Common myeloid progenitor, CD34-positive (primary cell): ENCODE measurements around the gene RAVER1.

Experiments used
- CTCF ChIA-PET: fragments of 350-600 bp; sonication (Branson Sonifier 250); formaldehyde crosslinking; loops from one replicate; lab custom pipeline; 2021; ENCODE audit warnings: antibody characterized with exemption; lab: Charles Lee
- POLR2A ChIA-PET: fragments of 350-600 bp; sonication (Branson Sonifier 250); formaldehyde crosslinking; loops from one replicate; lab custom pipeline; 2021; ENCODE audit warnings: antibody characterized with exemption; lab: Charles Lee
- DNase-seq, 3 donors: peaks; one replicate each; pipeline versions ENCODE4 v3.0.0 to v3.0.0-alpha.2; 2013
- H3K27ac ChIP-seq, 2 experiments: 1 replicate in 1 of 2; 2 replicates in 1 of 2; pipeline ENCODE4 v1.7.0; 2013; ENCODE audit warnings: inconsistent platforms in 2 of 2, low read length in 2 of 2, mild to moderate bottlenecking in 2 of 2, low read depth in 1 of 2, moderate library complexity in 1 of 2; ENCODE audit not compliant: severe bottlenecking in 2 of 2, insufficient read depth in 1 of 2, poor library complexity in 1 of 2
- H3K27me3 ChIP-seq, 5 experiments: replicated peaks in 2 of 5; 1 replicate in 3 of 5; 2 replicates in 2 of 5; pipeline versions ENCODE4 v1.6.1 to v1.7.0; 2013; ENCODE audit warnings: low read length in 4 of 5, mild to moderate bottlenecking in 2 of 5, moderate library complexity in 2 of 5, inconsistent platforms in 1 of 5; ENCODE audit not compliant: insufficient read depth in 5 of 5, control insufficient read depth in 4 of 5
- H3K36me3 ChIP-seq, 4 experiments: 1 replicate in 2 of 4; 2 replicates in 2 of 4; pipeline versions ENCODE4 v1.6.1 to v1.7.0; 2013; ENCODE audit warnings: low read length in 3 of 4, control low read depth in 1 of 4, mild to moderate bottlenecking in 1 of 4; ENCODE audit not compliant: control insufficient read depth in 4 of 4, insufficient read depth in 4 of 4
- H3K4me1 ChIP-seq, 4 experiments: 1 replicate in 3 of 4; 2 replicates in 1 of 4; pipeline versions ENCODE4 v1.6.1 to v1.7.1; 2013; ENCODE audit warnings: low read length in 3 of 4, mild to moderate bottlenecking in 3 of 4, control low read depth in 1 of 4, inconsistent platforms in 1 of 4, moderate library complexity in 1 of 4; ENCODE audit not compliant: control insufficient read depth in 4 of 4, insufficient read depth in 4 of 4; ENCODE audit errors: control extremely low read depth in 1 of 4
- H3K4me3 ChIP-seq, 7 experiments: 1 replicate in 4 of 7; 2 replicates in 3 of 7; pipeline versions ENCODE4 v1.5.1 to v1.7.0; 2013; ENCODE audit warnings: mild to moderate bottlenecking in 7 of 7, low read length in 6 of 7, moderate library complexity in 6 of 7, inconsistent platforms in 2 of 7, low read depth in 2 of 7, control low read depth in 1 of 7; ENCODE audit not compliant: insufficient read depth in 4 of 7, control insufficient read depth in 1 of 7; ENCODE audit errors: extremely low read depth in 1 of 7
- H3K9me3 ChIP-seq, 5 experiments: 1 replicate in 4 of 5; 2 replicates in 1 of 5; pipeline versions ENCODE4 v1.6.1 to v1.7.1; 2013; ENCODE audit warnings: low read length in 4 of 5, mild to moderate bottlenecking in 2 of 5, inconsistent platforms in 1 of 5, low read depth in 1 of 5, moderate library complexity in 1 of 5; ENCODE audit not compliant: control insufficient read depth in 4 of 5, insufficient read depth in 2 of 5; ENCODE audit errors: control extremely low read depth in 1 of 5
- WGBS: methylation state at CpG from one replicate; pipeline ENCODE4 v1.1.5; 2013; ENCODE audit not compliant: insufficient coverage; 5-methylcytosine and 5-hydroxymethylcytosine counted together

Gene RAVER1

GRCh38 chr19:10295305-10295846 is 38.0 kb downstream of the RAVER1 start:
- ChIA-PET POLR2A (interaction anchor here (0.8 to 1.2 kb wide), 3 partner anchors 9 to 85 kb away, joined by 3 to 5 read pairs (median 3); partner anchors contain the start of genes ICAM1, ICAM4 and TYK2), CTCF (interaction anchor here (0.8 to 1.3 kb wide), 2 partner anchors 25 to 39 kb away, joined by 3 to 4 read pairs; no protein-coding TSS in a partner anchor)
- no peaks in the 10 kb centered on the region for H3K9me3 ChIP-seq
- H3K4me3 ChIP-seq, result peak overlapping the region; percentile 4 to 78 (median 48)
- H3K4me1 ChIP-seq, result peaks cover 5 to 76% (median 67%) of the 10 kb centered on the region in 4 experiments
- no peaks in the 10 kb centered on the region for H3K36me3 ChIP-seq
- peaks cover 0 to 63% (median 45%) of the 10 kb centered on the region in 5 experiments for H3K27me3 ChIP-seq
- WGBS, result 1% methylated on average over 39 of the region's 48 CpGs
- no peak overlapping the region for H3K27ac ChIP-seq
- peak; percentile 58 to 71 (median 61) for DNase-seq

DNA sequence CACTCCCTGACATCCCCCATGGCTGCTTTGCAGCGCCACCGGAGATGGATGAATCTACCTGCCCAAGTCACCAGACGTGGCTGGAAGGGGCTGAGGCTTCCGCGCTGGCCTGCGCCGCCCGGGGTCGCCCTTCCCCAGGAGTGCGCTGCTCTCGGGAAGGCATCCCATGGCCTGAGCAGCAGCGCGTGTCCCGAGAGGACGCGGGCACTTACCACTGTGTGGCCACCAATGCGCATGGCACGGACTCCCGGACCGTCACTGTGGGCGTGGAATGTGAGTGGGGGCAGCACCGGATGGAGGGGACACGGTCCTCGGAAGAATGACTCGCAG is 39.0 kb downstream of the RAVER1 start:
- H3K4me3 ChIP-seq, result no peak overlapping the region
- POLR2A ChIA-PET, result no interaction called here
- WGBS, result 35% methylated on average over 24 of the region's 25 CpGs
- H3K27me3 ChIP-seq, result peaks cover 0 to 70% (median 49%) of the 10 kb centered on the region in 5 experiments
- no peak for DNase-seq
- H3K4me1 ChIP-seq, result peaks cover 5 to 76% (median 67%) of the 10 kb centered on the region in 4 experiments
- H3K27ac ChIP-seq, result no peak overlapping the region
- no peaks in the 10 kb centered on the region for H3K9me3 ChIP-seq
- no peaks in the 10 kb centered on the region for H3K36me3 ChIP-seq
- CTCF ChIA-PET, result no interaction called here

DNA sequence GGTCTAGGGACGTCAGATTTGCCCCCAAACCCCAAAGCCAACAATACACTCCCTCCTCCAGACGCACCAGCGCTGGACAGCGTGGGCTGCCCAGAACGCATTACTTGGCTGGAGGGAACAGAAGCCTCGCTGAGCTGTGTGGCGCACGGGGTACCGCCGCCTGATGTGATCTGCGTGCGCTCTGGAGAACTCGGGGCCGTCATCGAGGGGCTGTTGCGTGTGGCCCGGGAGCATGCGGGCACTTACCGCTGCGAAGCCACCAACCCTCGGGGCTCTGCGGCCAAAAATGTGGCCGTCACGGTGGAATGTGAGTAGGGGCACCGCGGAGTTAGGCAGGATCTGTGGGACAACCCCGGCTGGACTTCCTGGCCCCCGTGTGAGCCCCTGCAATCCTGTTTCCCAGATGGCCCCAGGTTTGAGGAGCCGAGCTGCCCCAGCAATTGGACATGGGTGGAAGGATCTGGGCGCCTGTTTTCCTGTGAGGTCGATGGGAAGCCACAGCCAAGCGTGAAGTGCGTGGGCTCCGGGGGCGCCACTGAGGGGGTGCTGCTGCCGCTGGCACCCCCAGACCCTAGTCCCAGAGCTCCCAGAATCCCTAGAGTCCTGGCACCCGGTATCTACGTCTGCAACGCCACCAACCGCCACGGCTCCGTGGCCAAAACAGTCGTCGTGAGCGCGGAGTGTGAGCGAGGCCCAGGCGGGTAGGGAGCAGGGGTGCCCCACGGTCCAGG is 39.5 kb downstream of the RAVER1 start:
- H3K36me3 ChIP-seq, result no peaks in the 10 kb centered on the region
- no peak for DNase-seq
- WGBS, result 44% methylated on average over 38 of the region's 49 CpGs
- H3K27me3 ChIP-seq, result peaks cover 0 to 70% (median 51%) of the 10 kb centered on the region in 5 experiments
- ChIA-PET CTCF (no interaction called here), POLR2A (no interaction called here)
- peaks cover 5 to 77% (median 68%) of the 10 kb centered on the region in 4 experiments for H3K4me1 ChIP-seq
- no peaks in the 10 kb centered on the region for H3K9me3 ChIP-seq
- no peak overlapping the region for H3K4me3 ChIP-seq
- H3K27ac ChIP-seq, result no peak overlapping the region

- Histone ChIP-seq H3K9me3 (no peaks in the 10 kb centered on the region), H3K36me3 (no peaks in the 10 kb centered on the region), H3K27ac (peak overlapping the region in 1 of 2 experiments; percentile 54), H3K4me3 (peak overlapping the region in 5 of 7 experiments; percentile 32 to 76 (median 65)), H3K4me1 (peaks cover 5 to 84% (median 75%) of the 10 kb centered on the region in 4 experiments), H3K27me3 (peaks cover 0 to 70% (median 52%) of the 10 kb centered on the region in 5 experiments)
- 40% methylated on average over 43 of the region's 56 CpGs for WGBS
- ChIA-PET CTCF (interaction anchor here (1.0 to 7.6 kb wide), 3 partner anchors 22 to 32 kb away, joined by 3 to 83 read pairs (median 3); partner anchors contain the start of gene ICAM1), POLR2A (interaction anchor here (2.6 kb wide), 1 partner anchor 22 kb away, joined by 19 read pairs; the partner anchor contains the start of gene ICAM1)
- peak in 2 of 3 donors; percentile 64 to 66 for DNase-seq
These were observed 40.3 kb downstream of the RAVER1 start for GRCh38 chr19:10292789-10293636.

DNA sequence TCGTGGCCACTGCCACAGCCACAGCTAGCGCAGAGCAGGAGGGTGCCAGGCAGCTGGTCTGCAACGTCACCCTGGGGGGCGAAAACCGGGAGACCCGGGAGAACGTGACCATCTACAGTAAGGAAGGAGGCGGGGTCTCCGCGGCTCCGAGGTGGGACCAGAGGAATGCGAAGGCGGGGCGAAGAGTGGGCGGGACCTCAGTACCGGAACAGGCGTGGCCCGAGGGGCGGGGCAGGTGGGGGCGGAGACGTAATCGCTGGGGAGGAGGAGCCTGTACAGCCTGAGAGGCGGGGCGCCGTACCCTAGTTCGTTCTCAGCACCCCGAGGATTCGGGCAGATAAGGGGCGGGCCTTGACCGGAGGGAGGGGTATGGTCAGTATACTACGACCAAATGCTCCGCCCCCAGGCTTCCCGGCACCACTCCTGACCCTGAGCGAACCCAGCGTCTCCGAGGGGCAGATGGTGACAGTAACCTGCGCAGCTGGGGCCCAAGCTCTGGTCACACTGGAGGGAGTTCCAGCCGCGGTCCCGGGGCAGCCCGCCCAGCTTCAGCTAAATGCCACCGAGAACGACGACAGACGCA is 41.0 kb downstream of the RAVER1 start:
- H3K27me3 ChIP-seq, result peaks cover 0 to 70% (median 52%) of the 10 kb centered on the region in 5 experiments
- H3K4me3 ChIP-seq, result peak overlapping the region; percentile 2 to 76 (median 54)
- DNase-seq, result peak; percentile 72 to 75 (median 75)
- no peaks in the 10 kb centered on the region for H3K36me3 ChIP-seq
- CTCF ChIA-PET, result interaction anchor here (1.0 to 7.6 kb wide), 6 partner anchors 9 to 33 kb away, joined by 3 to 83 read pairs (median 4); partner anchors contain the start of gene ICAM1
- H3K27ac ChIP-seq, result peak overlapping the region in 1 of 2 experiments; percentile 54
- 2% methylated on average over 45 of the region's 45 CpGs for WGBS
- POLR2A ChIA-PET, result interaction anchor here (2.6 kb wide), 1 partner anchor 21 kb away, joined by 19 read pairs; the partner anchor contains the start of gene ICAM1
- H3K4me1 ChIP-seq, result peaks cover 5 to 91% (median 83%) of the 10 kb centered on the region in 4 experiments
- no peaks in the 10 kb centered on the region for H3K9me3 ChIP-seq

GRCh38 chr19:10291554-10292205 is 41.6 kb downstream of the RAVER1 start:
- no peak for DNase-seq
- ChIA-PET CTCF (interaction anchor here (0.8 to 7.6 kb wide), 7 partner anchors 10 to 40 kb away, joined by 3 to 83 read pairs (median 3); partner anchors contain the start of gene ICAM1), POLR2A (interaction anchor here (2.6 kb wide), 1 partner anchor 21 kb away, joined by 19 read pairs; the partner anchor contains the start of gene ICAM1)
- H3K9me3 ChIP-seq, result no peaks in the 10 kb centered on the region
- WGBS, result under 1% methylated on average over 42 of the region's 49 CpGs
- peak overlapping the region; percentile 19 to 76 (median 54) for H3K4me3 ChIP-seq
- H3K36me3 ChIP-seq, result no peaks in the 10 kb centered on the region
- peaks cover 5 to 97% (median 88%) of the 10 kb centered on the region in 4 experiments for H3K4me1 ChIP-seq
- H3K27ac ChIP-seq, result peak overlapping the region in 1 of 2 experiments; percentile 43
- H3K27me3 ChIP-seq, result peaks cover 0 to 67% (median 52%) of the 10 kb centered on the region in 5 experiments
